Osteoblast (primary cell): ENCODE measurements around the gene VIPR1. TPM values are rescaled to one million over a fixed set of nuclear protein-coding genes. Genes with fewer than 3 reads are reported as not detected.
A peak's percentile ranks its signal among the peaks of the same experiment; 100 is the strongest.
"Not testable (repeated sequence)": the region's sequence is repeated elsewhere in the genome, so short reads cannot be mapped to it uniquely, and the experiment has no call there.

Experiments used
- DNase-seq: peaks from one replicate; pipeline ENCODE4 v3.0.0; 2011; ENCODE audit warnings: low spot score, mixed read lengths; ENCODE audit not compliant: insufficient read length; ENCODE audit errors: missing footprints
- H2AFZ ChIP-seq: 2 replicates; pipeline ENCODE4 v1.6.0; 2011; ENCODE audit warnings: mild to moderate bottlenecking, low read length
- H3K27ac ChIP-seq: 2 replicates; pipeline ENCODE4 v1.5.1; 2011; ENCODE audit warnings: mild to moderate bottlenecking, low read depth, low read length, moderate library complexity
- H3K27me3 ChIP-seq: 2 replicates; pipeline ENCODE4 v1.6.0; 2012; ENCODE audit warnings: mild to moderate bottlenecking, control low read depth, inconsistent platforms, low read length, moderate library complexity; ENCODE audit not compliant: insufficient read depth
- H3K36me3 ChIP-seq: 2 replicates; pipeline ENCODE4 v1.5.1; 2011; ENCODE audit warnings: mild to moderate bottlenecking, low read length, control low read depth, moderate library complexity; ENCODE audit not compliant: insufficient read depth
- H3K4me1 ChIP-seq: 2 replicates; pipeline ENCODE4 v1.5.1; 2011; ENCODE audit warnings: mild to moderate bottlenecking, low read length, control low read depth, moderate library complexity; ENCODE audit not compliant: insufficient read depth
- H3K4me2 ChIP-seq: 2 replicates; pipeline ENCODE4 v1.6.0; 2011; ENCODE audit warnings: mild to moderate bottlenecking, low read length; ENCODE audit not compliant: insufficient read depth
- H3K4me3 ChIP-seq: fragments of 200-600 bp; sonication (generic); 3 replicates; pipeline ENCODE4 v1.5.1; 2012; ENCODE audit warnings: mild to moderate bottlenecking, low read length, inconsistent platforms; ENCODE audit not compliant: insufficient read depth
- H3K79me2 ChIP-seq: 2 replicates; pipeline ENCODE4 v1.6.0; 2012; ENCODE audit warnings: mild to moderate bottlenecking, low read length, control low read depth, inconsistent platforms; ENCODE audit not compliant: insufficient read depth
- H3K9me3 ChIP-seq: 2 replicates; pipeline ENCODE4 v1.5.1; 2011; ENCODE audit warnings: low read depth, low read length, control low read depth
- H4K20me1 ChIP-seq: 2 replicates; pipeline ENCODE4 v1.6.0; 2012; ENCODE audit warnings: mild to moderate bottlenecking, low read length, control low read depth; ENCODE audit not compliant: insufficient read depth
- CTCF ChIP-seq: IDR thresholded peaks from 2 replicates; pipeline ENCODE4 v1.5.1; 2011; ENCODE audit warnings: mild to moderate bottlenecking, low read depth, low read length, moderate library complexity; ENCODE audit errors: extremely low read depth
- total RNA-seq: library from RNA; depleted of rRNA; stranded (reverse); fragments of >200 nt; gene quantifications from 2 replicates; pipeline ENCODE4 v1.2.3, GENCODE V29; 2012

Gene VIPR1
- total RNA-seq, 1 donor: not detected

GRCh38 chr3:42572278-42572677 lies 69.8 kb downstream of the VIPR1 start:
- no peak overlapping the region for H3K27ac ChIP-seq
- H3K4me3 ChIP-seq: no peak overlapping the region
- H3K9me3 ChIP-seq: no peaks in the 10 kb centered on the region
- H3K4me1 ChIP-seq: no peaks in the 10 kb centered on the region
- H3K79me2 ChIP-seq: peaks cover 75% of the 10 kb centered on the region
- no peak for DNase-seq
- H4K20me1 ChIP-seq: peaks cover 14% of the 10 kb centered on the region
- no peak overlapping the region for H3K4me2 ChIP-seq
- no peak overlapping the region for H2AFZ ChIP-seq
- TF ChIP-seq CTCF: peak; percentile 63
- H3K36me3 ChIP-seq: peaks cover 10% of the 10 kb centered on the region
- no peaks in the 10 kb centered on the region for H3K27me3 ChIP-seq

- no peak overlapping the region for H2AFZ ChIP-seq
- no peaks in the 10 kb centered on the region for H3K27me3 ChIP-seq
- H3K79me2 ChIP-seq: peaks cover 85% of the 10 kb centered on the region
- H4K20me1 ChIP-seq: peaks cover 11% of the 10 kb centered on the region
- H3K4me2 ChIP-seq: no peak overlapping the region
- H3K27ac ChIP-seq: no peak overlapping the region
- no peak for DNase-seq
- H3K9me3 ChIP-seq: no peaks in the 10 kb centered on the region
- no peaks in the 10 kb centered on the region for H3K4me1 ChIP-seq
- no peaks in the 10 kb centered on the region for H3K36me3 ChIP-seq
- TF ChIP-seq CTCF: no peak
- no peak overlapping the region for H3K4me3 ChIP-seq
These were observed 72.8 kb downstream of the VIPR1 start for GRCh38 chr3:42575137-42575741.

GRCh38 chr3:42578054-42578453 lies 75.6 kb downstream of the VIPR1 start:
- H3K4me2 ChIP-seq: no peak overlapping the region
- no peak overlapping the region for H3K27ac ChIP-seq
- no peaks in the 10 kb centered on the region for H3K36me3 ChIP-seq
- no peak overlapping the region for H2AFZ ChIP-seq
- no peak for TF ChIP-seq CTCF
- no peaks in the 10 kb centered on the region for H3K9me3 ChIP-seq
- H3K4me3 ChIP-seq: no peak overlapping the region
- DNase-seq: no peak
- H3K27me3 ChIP-seq: no peaks in the 10 kb centered on the region
- no peaks in the 10 kb centered on the region for H4K20me1 ChIP-seq
- H3K4me1 ChIP-seq: peaks cover 12% of the 10 kb centered on the region
- H3K79me2 ChIP-seq: peaks cover 80% of the 10 kb centered on the region

- H3K27me3 ChIP-seq, H3K4me2 ChIP-seq, H4K20me1 ChIP-seq, H3K4me3 ChIP-seq, H3K27ac ChIP-seq, H2AFZ ChIP-seq, DNase-seq, H3K36me3 ChIP-seq, H3K9me3 ChIP-seq: not testable (repeated sequence)
- Histone ChIP-seq H3K79me2 (peaks cover 67% of the 10 kb centered on the region), H3K4me1 (peaks cover 12% of the 10 kb centered on the region)
These were observed 76.9 kb downstream of the VIPR1 start for GRCh38 chr3:42579346-42579745.
